Activated CD4-positive, alpha-beta T cell treated with anti-CD3 and anti-CD28 coated beads for 1 hour (primary cell): ENCODE results near the gene MAN2A2.
"Not testable (repeated sequence)": the region's sequence is repeated elsewhere in the genome, so short reads cannot be mapped to it uniquely, and the experiment has no call there.

Experiments
- DNase-seq: peaks from one replicate; pipeline ENCODE4 v3.0.0-alpha.2; 2020

MAN2A2 gene

DNA sequence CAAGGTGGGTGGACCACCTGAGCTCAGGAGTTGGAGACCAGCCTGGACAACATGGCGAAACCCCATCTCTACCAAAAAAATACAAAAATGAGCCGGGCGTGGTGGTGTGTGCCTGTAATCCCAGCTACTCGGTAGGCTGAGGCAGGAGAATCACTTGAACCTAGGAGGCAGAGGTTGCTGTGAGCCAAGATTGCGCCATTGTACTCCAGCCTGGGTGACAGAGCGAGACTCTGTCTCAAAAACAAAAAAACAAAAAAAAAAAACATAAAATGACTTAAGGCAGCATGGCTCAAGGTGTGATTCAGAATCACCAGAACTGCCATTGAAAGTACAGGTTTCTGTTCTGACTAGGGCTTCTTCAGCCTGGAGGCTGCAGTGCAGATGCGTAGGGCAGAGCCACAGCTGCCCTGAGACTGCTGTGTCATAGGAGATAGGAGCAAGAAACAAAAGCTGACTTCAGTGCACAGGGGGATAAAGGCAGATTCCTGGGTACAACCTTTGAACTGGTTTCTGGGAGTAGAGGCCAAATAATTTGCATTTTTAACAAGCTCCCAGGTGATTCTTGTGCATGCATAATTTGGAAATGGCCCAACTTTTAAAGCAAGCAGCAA lies 19.7 kb downstream of the MAN2A2 start:
- not testable (repeated sequence) for DNase-seq

- DNase-seq, result no peak
These were observed 21.3 kb downstream of the MAN2A2 start for GRCh38 chr15:90924375-90924774.

- not testable (repeated sequence) for DNase-seq
These were observed 23.7 kb downstream of the MAN2A2 start for GRCh38 chr15:90926766-90927165.

GRCh38 chr15:90928106-90928505 lies 25.0 kb downstream of the MAN2A2 start:
- not testable (repeated sequence) for DNase-seq

DNA sequence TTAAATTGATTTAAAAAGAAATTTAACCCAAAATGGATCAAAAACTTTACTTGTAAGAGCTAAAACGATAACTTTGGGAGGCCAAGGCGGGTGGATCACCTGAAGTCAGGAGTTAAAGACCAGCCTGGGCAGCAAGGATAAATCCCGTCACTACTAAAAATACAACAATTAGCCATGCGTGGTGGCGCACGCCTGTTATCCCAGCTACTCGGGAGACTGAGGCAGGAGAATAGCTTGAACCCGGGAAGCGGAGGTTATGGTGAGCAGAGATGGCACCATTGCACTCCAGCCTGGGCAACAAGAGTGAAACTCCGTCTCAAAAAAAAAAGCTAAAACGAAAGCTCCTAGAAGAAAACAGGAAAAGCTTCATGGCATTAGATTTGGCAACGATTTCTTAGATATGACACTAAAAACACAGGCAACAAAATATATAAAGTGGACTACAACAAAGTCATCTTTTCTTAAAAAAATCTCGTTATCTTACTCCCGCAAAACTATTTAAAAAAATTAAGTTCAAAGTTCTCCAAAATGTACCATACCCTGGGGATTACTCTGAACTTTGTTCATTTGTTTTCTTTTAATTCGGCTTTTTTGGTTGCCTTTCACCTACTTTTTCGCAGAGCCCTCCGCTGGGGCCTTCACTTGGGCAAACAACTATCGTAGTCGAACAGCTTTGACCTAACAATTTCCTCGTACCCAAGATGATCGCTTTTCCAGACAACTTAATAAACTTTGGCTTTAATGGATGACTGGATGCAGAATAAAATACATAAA lies 26.3 kb downstream of the MAN2A2 start:
- DNase-seq, result no peak

DNA sequence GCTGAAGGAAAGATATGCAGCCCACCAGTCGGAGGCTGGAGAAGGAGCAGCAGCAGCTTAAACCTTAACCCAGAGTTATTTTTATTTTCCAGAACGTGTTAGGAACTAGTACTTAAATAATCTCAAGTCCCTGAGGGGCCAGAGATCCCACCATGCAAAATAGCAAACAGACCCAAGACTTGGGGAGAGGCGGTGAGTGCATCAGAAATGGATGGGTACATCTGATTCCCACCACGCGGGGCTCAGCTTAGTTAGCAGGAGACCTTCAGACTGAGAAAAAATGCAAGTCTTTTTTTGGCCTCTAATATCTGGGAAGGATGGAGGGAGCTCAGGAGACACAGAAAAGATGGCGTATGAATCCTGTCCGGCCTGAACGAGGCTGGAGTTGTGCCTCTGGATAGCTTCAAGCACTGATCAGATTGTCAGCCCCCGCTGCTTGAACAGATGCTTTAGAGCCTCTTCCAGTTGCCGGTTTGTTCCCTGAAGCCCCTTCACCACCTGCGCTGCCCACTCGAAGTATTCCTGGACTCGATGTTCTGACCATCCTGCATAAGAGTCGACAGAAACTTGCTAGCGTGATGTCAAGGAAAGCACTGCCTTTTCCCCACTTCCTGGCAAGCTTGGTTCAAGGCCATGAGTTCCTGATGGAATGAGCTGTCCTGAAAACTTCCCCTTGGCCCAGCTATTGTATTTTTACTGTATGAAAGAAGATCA lies 27.9 kb downstream of the MAN2A2 start:
- no peak for DNase-seq

GRCh38 chr15:90931575-90931827 lies 28.4 kb downstream of the MAN2A2 start:
- DNase-seq, result no peak

DNA sequence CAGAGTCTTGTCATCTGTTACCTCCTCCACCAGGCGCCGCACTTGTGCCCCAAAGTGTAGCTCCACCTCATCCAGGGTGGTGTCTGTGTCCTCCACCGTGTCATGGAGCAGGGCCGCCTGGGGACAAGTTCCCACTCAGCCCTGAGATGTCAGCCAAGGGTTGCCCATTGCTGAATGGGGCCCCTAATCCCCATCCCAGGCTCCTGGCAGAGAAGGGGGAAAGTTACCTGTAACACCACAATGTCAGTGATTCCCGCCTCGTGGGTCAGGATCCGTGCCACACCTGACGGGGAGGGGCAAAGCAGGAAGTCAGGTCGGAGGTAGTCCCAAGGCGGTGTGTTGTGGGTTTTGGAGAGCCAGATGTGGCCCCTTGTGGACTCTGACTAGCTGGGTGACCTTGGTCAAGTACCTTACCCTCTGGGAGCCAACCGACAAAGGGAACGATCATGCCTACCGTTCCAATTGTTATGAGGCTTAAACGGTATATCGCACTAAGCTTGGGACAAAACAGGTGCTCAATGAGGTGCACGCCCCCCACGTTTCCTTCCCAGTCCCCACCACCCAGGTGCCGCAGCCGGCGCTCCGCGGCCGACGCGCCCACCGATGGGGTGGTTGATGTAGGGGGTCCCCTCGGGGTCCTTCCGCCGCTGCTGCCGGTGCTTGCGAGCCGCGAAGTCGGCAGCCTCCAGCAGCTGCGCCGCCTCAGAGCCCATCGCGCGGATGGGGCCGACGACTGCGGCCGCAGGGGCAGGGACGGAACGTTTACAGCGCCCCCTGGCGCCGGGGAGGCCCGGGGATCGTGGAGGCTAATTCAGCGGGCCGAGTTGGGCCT lies 28.9 kb downstream of the MAN2A2 start, which contains the start of gene HDDC3:
Gene HDDC3, minus strand, starts transcription at position 722 of the 832 bp plus-strand sequence. Its CDS starts 9 bp downstream, at position 713.
- peak; percentile 81 for DNase-seq

GRCh38 chr15:90932660-90932991 lies 29.5 kb downstream of the MAN2A2 start:
- no peak for DNase-seq

GRCh38 chr15:90933301-90933700 lies 30.2 kb downstream of the MAN2A2 start:
- no peak for DNase-seq

- DNase-seq, result peak; percentile 68
These were observed 31.3 kb downstream of the MAN2A2 start for GRCh38 chr15:90934256-90934948.

- DNase-seq, result peak; percentile 93
These were observed 32.0 kb downstream of the MAN2A2 start, which contains the start of gene UNC45A for GRCh38 chr15:90934949-90935751. Gene UNC45A (plus strand): TSS chr15:90935285. CDS start chr15:90935325, 40 bp downstream.

DNA sequence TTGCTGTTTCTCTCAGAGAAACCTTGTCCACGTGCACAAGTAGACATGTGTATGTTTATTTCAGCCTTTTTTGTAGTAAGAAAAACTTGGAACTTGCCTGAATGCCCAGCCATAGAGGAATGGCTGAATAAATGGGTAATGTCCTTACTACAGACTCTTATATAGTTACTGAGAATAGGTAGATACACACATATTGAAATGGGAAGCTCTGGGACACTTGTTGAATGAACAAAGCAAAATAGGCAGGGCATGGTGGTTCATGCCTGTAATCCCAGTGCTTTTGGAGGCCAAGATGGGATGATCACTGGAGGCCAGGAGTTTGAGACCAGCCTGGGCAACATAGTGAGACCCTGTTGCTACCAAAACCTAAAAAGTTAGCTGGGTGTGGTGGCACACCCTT lies 33.7 kb downstream of the MAN2A2 start:
- DNase-seq, result no peak

DNA sequence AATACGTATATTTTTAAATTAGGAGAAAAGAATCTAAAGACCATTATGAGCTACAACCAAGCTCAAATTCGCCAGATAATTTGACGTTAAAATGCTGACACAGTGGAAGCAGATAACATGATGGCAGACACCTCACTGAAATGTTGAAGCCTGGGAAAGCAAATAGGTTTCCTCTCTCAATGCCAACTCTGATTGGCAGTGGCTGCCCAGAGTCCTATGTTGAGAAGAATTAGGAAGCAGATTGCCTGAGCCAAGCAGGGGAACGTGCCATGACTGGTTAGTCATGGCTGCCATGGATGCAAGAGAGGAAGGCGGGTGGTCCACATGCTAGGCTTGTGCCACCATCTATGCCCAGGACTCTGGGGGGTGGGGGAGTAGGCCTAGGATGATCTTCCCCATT lies 35.2 kb downstream of the MAN2A2 start:
- no peak for DNase-seq

DNA sequence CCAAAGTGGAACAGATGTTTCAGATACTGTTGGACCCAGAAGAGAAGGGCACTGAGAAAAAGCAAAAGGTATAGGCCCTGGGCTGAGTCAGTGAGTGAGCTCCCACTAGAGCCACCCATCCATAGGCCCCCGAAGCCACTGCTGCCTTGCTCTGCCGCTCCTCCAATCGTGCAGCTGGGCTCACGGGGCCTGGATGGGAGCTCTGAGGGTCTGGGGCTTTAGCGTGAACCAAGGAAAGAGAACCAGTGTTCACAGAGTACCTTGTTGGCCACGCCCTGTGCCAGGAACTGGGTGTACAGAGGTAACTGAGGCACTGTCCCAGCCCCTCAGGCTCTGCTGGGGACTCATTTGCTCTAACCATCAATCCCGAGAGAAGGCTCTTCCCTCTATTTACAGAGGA lies 36.7 kb downstream of the MAN2A2 start:
- no peak for DNase-seq

DNA sequence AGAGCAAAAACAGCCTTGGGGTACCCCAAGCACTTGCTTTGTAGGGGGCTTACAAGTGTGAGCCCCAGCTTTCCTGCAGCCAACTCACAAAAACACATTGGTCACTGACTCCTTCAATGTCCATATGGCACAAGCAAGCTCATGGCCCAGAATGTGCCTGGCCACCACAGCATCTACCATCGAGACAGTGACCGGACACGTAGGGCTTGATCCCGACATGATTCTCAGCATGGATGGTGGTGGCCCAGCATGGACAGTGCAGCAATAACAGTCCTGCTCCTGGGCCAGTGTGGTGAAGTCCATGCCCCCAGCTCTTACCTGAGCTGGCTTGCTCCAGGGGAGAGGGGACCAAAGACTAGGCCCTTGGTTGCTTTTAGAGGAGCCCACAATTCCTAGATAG lies 37.9 kb downstream of the MAN2A2 start:
- no peak for DNase-seq

- DNase-seq, result no peak
These were observed 39.4 kb downstream of the MAN2A2 start for GRCh38 chr15:90942354-90943120.

DNA sequence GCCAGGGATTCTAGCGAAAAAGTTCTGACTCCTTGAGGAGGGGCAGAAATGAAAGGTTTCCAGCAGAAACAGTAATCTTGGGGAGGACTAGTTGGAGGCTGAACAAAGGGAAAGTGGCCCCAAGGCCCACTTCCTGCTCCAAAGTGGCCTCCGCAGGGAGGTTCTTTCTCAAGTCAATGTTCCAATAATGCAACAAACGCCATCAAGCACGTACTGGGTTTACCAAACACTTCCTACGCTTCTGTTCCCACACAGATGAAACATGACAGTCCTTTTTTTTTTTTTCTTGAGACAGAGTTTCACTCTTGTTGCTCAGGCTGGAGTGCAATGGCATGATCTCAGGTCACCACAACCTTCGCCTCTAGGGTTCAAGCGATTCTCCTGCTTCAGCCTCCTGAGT lies 42.0 kb downstream of the MAN2A2 start:
- no peak for DNase-seq

DNA sequence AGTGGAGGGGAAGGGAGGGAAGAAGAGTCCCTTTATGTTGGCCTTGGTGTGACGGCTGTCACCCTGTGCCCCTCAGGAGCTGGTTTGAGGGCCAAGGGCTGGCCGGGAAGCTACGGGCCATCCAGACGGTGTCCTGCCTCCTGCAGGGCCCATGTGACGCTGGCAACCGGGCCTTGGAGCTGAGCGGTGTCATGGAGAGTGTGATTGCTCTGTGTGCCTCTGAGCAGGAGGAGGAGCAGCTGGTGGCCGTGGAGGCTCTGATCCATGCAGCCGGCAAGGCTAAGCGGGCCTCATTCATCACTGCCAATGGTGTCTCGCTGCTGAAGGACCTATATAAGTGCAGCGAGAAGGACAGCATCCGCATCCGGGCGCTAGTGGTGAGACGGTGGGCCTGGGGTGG lies 43.4 kb downstream of the MAN2A2 start:
- DNase-seq, result no peak

- DNase-seq, result no peak
These were observed 44.0 kb downstream of the MAN2A2 start for GRCh38 chr15:90946941-90947576.
